ENCODE results near the gene SLC6A7.
"Not testable (repeated sequence)": the region's sequence is repeated elsewhere in the genome, so short reads cannot be mapped to it uniquely, and the experiment has no call there.

SLC6A7 gene

DNA sequence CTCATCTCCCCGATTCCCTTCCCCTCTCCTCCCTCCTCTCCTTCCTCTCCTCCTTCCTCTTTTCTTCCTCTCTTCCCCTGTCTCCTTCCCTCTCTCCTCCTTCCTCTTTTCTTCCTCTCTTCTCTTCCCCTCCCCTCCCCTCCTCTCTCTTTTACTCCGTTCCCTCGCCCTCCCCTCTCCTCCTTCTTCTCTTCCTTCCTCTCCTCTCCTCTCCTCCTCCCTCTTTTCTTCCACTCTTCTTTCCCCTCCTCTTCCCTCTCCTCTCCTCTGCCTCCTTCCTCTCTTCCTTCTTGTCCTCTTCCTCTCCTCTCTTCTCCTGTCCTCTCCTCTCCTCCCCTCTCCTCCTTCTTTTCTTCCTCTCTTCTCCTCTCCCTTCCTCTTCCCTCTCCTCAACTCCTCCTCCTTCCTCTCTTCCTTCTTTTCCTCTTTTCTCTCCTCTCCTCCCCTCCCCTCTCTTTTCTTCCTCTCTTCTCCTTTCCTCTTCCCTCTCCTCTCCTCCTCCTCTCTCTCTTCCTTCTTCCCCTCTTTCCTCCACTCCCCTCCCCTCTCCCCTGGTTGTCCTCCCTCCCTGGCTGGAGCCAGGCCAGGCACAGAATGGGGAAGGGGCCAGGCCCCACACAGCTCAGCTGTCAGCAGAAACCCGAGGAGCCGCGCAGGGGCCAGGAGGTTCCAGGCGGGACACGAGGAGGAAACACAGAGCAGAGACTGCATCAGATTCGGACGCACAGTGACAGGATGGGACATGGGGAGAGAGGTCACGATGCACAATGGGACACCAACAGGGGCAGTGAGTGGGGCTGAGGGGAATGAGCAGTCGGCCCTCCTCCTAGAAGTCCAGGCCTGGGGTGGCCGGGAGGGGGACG, 51.7 kb downstream of the SLC6A7 start:
- no peak for DNase-seq (ENCODE audit: low spot score)

DNA sequence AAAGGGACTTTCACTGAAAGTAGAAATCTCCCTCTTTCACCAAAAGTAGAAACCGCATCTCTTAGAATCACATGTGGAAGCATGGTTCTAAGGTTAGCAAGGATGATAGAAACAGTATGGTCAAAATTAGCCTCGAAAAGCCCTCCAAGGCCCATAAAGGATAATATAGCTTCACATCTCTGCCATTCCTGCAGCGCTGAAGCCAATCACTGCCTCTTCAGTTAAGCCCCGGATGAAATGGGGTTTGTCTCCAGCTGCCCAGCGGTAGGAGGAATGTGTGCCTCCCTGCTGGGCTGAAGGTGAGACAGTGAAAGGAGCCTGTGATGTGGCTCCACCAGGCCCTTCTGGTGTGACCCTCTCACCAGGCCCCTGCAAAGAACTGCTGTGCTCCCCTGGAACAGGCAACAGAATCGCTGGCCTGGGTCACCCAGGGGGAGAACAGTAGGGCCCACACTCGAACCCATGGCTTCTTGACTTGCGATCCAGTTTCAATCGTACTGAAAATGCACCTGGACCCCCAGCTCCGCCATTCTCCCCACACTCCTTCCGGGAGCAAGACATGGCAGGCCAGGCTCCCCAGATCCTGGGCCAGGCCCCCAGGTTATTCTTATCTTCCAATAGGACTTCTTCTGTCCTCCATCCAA, 52.5 kb downstream of the SLC6A7 start:
- no peak for DNase-seq (ENCODE audit: low spot score)

DNA sequence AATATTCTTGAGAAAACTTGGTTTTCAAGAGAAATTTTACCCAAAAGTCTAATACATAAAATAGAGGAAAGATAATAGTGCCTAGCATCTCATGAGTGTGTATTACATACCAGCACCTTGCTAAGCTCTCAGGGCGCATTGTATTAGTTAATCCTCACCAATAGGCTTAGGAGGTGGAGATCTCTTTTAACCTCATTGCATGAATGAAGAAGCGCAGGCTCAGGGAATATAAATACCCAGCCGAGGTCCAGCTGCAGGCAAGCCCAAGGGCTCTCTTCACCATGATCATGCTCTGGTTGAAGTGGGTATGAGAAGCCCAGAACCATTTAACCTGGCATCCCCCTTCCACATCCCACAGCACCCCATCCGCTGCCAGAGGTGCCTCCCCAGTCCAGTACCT, 53.7 kb downstream of the SLC6A7 start:
- DNase-seq (ENCODE audit: low spot score), result no peak

DNA sequence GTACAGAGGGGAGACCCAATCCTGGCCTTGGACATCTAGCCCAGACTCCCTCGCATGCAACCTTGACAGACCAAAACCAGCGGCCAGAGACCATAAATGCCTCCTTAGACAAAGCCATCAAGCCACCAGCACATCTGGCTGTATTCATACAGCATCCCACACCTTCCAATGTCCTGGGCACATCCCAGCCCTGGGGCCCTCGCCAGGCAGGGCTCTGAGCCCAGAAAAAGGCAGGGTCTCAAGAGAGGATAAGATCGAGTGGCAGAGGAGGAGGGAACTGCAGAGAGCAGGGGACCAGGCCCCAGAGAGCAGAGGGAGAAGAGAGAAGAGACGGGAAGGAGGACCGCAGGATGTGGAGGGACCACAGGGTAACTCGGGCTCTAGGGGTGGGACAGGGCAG, 54.3 kb downstream of the SLC6A7 start:
- DNase-seq (ENCODE audit: low spot score), result no peak

DNA sequence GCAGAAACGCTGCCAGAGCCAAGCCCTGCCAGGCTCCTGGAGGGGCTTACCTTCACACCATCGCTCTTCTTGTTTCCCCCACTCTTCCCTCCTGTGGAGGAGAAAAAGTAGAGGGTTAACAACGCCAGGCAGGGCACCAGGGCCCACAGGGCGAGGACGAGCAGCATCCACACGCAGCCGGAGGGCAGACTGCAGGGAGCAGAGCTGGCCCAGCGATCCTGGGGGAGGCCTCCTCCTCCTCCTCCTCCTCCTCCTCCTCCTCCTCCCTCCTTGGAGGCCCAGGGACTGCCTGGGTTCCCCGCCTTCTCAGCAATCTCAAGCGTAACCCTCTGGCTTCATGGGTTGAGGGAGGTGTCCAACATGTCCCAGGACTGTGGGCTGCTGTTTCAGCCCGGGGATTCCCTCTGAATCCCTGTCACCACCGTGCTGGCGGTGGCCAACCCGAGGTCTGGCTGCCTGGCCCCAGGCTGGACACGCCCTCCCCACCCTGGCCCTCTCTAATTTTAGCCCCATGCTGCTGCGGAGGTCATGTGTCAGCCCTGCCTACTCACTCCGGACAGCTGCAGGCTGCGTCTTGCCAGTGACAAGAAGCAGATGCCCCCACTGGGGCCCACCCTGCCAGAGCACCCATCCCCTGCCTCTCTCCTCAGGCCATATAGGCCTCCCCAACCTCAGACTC, 55.4 kb downstream of the SLC6A7 start:
- DNase-seq (ENCODE audit: low spot score), result no peak

DNA sequence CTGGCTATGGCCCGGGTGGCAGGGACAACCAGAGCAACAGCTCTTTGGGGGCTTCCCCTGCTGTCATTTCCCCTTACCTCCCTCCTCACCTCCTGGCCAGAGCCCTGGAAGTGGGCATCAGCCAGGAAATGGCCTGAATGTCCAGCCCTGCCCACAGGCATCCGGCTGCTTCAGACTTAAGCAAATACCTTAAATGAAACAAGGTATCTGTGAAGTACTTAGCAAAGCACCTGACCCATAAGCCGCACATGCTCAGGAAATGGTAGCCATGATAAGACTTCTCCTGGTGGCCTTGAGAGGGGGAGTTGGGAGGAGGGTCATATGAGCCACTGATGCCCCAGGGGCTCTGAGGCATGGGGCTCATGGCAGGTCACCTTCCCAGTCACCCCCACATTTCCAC, 55.9 kb downstream of the SLC6A7 start:
- no peak for DNase-seq (ENCODE audit: low spot score)

DNA sequence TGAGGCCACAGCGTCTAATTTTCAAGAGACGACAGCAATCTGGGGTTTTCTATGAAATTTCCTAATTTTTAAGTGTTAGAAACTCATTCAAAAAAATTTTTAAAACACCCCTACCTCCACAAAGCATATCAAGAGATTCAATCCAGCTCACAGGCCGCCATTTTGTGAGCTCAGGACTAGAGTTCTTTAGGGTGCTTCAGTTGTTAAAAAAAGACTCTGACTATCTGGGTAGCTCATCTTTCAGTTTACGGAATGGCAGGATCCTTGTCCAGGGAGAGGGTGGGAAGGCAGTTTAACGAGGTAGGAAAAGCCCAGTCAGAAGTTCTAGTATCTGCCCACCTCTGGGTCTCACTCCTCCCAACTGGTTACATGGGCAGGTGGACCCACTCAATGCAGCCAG, 56.6 kb downstream of the SLC6A7 start:
- DNase-seq (ENCODE audit: low spot score), result no peak

DNA sequence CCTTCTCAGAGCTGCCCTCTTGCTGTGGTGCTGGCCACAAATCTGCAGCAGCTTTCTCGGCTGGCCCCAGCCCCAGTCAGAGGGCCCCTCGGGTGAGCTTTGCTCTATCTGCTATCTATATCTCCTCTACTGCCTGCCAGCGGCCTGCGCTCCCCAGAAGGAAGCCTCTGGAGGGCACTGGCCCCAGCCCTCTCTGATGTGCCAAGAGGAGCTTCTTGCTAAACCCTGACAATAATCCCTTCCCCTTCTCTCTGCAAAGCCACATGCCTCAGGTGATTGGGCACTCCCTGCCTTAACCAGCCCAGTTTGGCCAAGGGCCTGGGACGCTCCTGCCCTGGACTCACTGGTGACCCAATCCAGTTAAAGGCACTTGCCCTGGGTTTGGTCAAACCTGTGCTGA, 57.0 kb downstream of the SLC6A7 start:
- DNase-seq (ENCODE audit: low spot score), result no peak

DNA sequence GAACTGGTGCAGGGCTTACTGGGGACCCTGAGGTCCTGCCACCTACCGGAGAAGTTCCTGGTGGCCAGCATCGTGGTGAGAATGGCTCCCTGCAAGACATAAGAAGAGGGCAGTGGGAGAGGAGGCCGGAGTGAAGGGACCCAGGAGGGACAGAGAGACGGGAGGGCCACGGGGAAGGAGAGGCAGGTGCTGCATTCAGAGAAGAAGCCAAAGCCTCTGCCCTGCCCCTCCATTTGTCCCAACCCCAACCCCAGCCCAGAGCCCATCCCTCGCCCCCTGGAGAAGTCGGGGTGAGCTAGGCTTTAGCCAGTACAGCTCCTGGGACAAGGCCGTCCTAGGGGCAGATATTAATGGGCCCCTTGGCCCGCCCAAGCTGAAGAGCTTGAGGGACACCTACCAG, 57.9 kb downstream of the SLC6A7 start:
- no peak for DNase-seq (ENCODE audit: low spot score)

DNA sequence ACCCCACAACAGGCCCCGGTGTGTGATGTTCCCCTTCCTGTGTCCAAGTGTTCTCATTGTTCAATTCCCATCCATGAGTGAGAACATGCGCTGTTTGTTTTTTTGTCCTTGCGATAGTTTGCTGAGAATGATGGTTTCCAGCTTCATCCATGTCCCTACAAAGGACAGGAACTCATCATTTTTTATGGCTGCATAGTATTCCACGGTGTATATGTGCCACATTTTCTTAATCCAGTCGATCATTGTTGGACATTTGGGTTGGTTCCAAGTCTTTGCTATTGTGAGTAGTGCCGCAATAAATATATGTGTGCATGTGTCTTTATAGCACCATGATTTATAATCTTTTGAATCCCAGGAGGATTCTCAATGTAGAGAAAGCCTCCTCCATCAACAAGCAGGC, 58.6 kb downstream of the SLC6A7 start:
- not testable (repeated sequence) for DNase-seq (ENCODE audit: low spot score)

DNA sequence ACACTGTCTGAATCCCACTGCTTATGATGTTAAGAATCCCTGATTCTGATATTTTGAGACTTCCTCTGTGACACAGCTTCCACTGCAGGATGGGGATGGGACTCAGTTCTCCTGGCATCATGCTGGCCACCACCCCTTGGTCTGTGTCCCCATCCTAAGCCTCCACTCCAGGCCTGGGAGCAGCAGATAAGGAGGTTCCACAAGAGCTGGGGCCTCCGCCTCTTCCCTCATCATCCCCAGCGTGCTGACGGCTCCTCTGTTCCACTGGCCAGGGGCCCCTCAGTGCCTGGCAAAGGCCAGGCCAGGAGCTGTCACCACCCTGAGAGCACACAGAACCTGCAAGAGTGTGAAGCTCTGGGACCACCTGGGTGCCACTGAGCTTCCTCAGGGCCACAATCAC, 59.1 kb downstream of the SLC6A7 start:
- DNase-seq (ENCODE audit: low spot score), result no peak

DNA sequence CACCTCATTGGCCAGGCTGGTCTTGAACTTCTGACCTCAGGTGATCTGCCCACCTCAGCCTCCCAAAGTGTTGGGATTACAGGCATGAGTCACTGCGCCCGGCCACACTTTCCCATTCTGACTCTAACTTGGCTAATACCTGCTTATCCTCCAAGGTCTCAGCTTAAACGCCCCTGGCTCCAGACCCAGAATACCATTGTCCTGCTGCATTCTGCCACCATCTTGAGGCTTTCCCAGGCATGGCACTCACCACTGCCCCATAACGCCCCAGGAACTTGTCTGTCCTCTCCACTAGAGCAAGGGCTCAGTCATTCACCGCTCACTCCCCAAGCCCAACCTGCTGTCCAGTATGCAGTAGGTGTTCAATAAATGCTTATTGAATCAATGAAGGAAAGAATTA, 59.9 kb downstream of the SLC6A7 start:
- DNase-seq (ENCODE audit: low spot score), result no peak

DNA sequence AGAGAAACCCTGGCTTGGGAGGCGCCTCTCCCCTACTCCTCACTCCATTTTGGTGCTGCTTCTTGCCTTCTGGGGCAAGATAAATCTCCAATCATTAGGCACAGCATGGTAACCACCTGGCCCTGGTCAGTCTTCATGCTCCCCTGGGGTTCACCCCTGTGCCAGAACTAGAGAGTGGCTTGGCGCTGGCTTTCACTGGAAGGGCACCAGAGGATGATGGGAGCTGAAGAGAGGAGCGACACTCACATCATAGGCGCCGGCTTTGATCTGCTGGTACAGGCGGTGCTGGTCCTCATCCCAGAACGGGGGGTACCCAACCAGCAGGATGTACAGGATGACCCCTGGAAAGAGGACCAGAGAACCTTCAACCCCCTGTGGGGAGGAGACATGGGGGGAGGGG, 61.6 kb downstream of the SLC6A7 start:
- no peak for DNase-seq (ENCODE audit: low spot score)

DNA sequence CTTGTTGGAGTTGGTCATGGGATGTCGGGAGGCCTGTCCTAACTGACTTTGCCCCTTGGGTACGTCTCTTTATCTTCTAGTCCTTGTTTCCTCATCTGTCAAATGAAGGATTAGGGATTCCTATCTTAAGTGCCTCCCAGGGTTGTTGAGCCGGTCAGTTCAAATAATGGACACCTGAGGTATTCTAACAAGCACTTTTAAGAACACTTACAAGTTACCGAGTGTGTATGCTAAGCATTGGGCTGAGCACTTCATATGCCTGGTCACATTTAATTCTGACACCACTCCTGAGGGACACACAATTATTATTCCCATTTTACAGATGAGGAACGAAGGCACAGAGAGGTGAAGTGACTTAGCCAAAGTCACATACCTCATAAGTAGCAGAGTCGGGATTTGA, 62.6 kb downstream of the SLC6A7 start:
- no peak for DNase-seq (ENCODE audit: low spot score)

DNA sequence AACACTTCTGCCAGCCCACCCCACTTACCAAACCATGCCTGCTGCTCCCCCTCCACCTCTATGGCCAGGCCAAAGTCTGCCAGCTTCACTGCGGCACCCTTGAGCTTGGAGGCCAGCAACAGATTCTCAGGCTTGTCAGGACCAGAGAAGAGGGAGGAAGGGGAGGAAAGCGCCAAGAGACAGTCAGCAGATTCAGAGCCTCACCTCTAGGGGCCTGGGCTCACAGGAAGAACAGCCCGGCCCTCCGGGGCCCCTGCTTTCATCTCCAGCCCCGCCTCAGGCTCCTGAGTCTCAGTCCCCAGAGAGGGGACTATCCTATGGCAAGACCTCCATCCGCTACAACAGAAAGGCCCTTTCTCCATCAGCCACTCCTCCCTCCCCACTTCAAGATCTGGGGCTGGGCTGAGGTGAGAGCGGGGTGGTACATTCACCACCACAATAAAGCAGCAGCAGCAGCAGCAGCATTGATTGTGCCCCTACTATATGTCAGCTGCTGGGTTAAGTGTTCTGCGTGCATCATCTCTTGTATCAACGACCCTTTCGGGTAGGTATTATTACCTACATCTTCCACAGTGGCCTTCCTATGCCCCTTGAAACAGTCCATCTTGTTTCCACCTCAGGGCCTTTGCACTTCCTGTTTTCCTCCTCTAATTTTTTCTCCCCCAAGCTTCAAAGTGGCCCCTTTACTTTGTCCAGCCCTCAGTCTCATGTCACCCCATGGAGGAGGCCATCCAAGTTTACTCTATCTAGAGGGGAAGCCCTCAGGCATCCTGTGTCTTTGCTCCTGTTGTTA, 63.8 kb downstream of the SLC6A7 start:
- DNase-seq (ENCODE audit: low spot score), result no peak

DNA sequence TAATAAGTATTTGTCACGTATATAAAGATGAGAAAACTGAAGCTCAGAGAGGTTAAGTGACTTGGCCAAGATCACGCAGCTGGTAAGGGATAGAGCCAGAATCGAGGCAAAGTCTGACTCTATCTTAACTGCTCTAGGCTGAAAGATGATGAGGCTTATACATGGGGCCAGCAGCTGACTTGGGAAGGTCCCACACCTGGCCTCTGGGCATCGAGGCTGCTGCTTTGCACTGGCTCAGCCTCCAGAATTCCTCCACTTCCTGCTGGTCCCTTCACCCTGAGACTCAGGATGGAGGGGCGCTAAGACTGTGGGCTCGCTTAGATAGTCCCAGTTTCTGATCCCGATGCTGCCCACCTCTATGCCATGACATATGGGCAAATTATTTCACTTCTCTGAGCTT, 64.5 kb downstream of the SLC6A7 start:
- no peak for DNase-seq (ENCODE audit: low spot score)

DNA sequence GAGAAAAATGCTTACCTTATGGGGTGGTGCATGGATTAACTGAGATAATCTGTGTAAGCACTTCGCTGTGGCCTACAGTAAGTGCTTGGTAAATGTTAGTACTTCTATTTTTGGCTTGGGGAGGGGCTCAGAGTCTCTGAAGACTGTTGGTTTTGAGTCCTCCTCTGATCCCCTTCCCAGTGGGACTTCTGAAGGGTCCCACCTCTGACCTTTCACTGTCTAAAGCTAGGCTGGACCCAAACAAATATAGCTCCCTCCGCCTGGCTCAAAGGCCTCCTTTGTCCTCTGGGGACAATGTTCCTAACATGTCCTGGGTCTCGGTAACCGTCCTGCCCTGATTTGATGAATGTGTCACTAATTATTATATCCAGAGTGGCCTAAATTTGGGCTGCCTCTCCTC, 64.9 kb downstream of the SLC6A7 start:
- no peak for DNase-seq (ENCODE audit: low spot score)

DNA sequence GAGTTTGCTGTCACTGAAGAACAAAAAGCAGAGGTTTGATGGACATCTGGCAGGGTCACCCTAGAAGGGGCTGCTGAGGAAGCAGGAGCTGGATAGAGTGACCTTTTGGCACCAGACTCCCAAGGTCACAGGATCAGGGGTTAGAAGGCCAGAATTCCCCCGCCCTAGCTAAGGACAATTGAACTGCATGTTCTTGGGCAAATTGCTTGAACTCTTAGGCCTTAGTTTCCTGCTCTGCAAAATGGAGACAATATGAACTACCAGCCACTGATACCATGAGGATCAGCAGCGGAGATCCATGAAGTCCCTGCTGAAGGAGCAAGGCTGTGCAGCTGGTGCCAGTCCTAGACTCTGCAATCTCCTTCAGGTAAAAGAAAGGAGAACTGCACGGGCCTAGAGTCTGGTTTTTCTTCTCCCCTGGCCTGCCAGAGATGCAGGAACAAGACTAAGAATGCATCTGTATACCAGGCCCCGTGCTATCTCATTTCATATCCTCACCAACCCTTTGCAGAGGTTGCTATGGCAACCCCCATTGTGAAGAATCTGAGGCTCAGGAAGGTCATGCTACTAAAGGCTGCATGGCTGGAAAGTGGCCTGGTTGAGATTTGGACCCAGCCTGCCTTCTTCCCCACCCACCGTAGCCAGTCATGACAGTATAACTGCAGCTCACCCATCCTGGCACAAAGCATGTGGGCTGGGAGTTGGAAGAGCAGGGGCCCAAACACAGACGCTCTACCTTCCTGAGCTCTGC, 66.0 kb downstream of the SLC6A7 start:
- DNase-seq (ENCODE audit: low spot score), result no peak

DNA sequence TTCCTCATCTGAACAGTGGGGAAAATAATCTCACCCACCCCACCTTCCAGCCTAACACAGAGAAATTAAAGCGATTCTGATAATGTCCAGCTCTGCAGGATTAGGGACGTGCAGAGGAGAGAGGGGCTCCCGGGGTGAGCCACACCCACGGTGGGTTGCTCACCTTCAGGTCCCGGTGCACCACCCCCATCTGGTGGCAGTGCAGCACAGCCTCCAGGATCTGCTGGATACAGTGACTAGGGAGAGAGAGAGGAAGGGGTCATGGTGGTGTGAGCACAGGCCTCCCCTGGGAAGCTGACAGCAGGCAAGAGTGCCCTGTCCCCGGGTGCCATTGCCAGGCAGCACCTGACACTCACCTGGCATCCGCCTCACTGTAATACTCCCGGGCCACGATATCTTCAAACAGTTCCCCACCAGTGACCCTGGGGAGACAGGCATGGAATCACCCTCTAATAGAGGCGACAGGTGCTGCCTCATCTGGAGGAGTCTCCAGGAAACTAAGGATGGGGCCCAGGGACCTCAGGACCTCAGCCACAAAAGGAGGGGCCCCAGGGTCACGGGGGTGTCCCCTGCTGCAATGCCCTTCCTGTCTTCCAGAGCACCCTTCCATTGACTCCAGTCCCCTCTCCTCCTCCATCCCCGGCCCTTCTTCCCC, 66.7 kb downstream of the SLC6A7 start:
- DNase-seq (ENCODE audit: low spot score), result no peak

DNA sequence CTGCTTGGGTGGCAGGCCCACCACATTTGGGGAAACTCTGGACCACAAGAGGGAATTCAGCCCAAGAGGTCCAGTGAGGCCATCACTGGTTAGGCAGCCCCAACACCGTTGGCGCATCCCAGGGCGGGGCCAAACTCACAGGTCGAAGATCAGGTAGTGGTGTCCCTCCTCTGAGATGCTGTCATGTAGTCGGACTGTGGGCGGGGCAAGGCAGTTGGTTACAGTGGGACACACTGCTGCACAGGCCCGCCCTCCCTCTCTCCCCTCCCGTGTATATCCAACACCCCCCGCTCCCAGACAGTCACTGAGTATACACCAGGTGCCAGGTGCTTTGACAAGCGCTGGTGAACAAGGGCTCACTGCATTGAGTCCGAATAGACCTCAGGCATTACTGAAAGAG, 67.6 kb downstream of the SLC6A7 start:
- no peak for DNase-seq (ENCODE audit: low spot score)

DNA sequence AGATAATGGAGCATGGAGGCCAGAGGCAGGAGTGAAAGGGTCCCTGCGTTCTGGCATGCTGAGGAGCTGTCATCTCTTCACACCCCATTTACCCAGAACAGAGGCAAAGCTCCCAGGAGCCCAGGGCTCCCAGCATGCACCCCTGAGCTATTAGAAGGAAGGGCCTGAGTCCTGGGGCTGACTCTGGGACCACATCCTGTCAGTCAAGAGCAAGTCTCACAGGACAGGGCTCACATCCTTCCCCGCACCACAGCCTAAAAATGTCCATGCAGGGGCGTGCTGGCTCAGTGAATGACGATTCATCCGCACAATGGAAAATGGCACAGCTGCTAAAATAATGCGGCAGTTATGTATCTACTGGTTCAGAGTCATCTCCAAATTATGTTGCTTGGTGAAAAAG, 68.3 kb downstream of the SLC6A7 start:
- peak; percentile 41 for DNase-seq (ENCODE audit: low spot score)
